ENCODE measurements around the gene MYH15. TPM values are rescaled to one million over a fixed set of nuclear protein-coding genes. Genes with fewer than 3 reads are reported as not detected.
"Not testable (repeated sequence)": the region's sequence is repeated elsewhere in the genome, so short reads cannot be mapped to it uniquely, and the experiment has no call there.

Gene MYH15
- total and polyA plus RNA-seq, 2 of the 4 experiments (the other 2 are of a cell fraction) = 0.10 to 0.36 TPM

- H3K4me1 ChIP-seq (ENCODE audit: control insufficient read depth, insufficient read depth, low read length); H2BK5ac ChIP-seq (ENCODE audit: low read depth, low read length, poor library complexity, severe bottlenecking); H3K4me2 ChIP-seq (ENCODE audit: low read depth, low read length); H3K9me3 ChIP-seq (ENCODE audit: control insufficient read depth, insufficient read depth, low read length); in situ Hi-C loops (cut with MboI; ENCODE audit: low sequenced_read_pairs); H2BK20ac ChIP-seq (ENCODE audit: low read depth, low read length); H3K4me3 ChIP-seq (ENCODE audit: insufficient read depth, low read depth, low read length); H3K14ac ChIP-seq (replicated peaks; ENCODE audit: low read depth, low read length); H3K79me1 ChIP-seq (ENCODE audit: low read depth in 1 of 2, low read length in 2 of 2); H4K8ac ChIP-seq (ENCODE audit: low read depth in 2 of 2, low read length in 2 of 2); CTCF ChIA-PET; POLR2A ChIA-PET (ENCODE audit: unreplicated experiment); H4K91ac ChIP-seq (ENCODE audit: insufficient read depth, low read depth, low read length); H2AK9ac ChIP-seq (replicated peaks; ENCODE audit: low read depth, low read length, poor library complexity); H3K23ac ChIP-seq (ENCODE audit: low read depth, low read length); H3K56ac ChIP-seq (ENCODE audit: extremely low read depth, insufficient read depth, low read length); H3K27me3 ChIP-seq (ENCODE audit: control insufficient read depth, insufficient read depth, low read length); H4K5ac ChIP-seq (ENCODE audit: low read depth, low read length); H3K18ac ChIP-seq (ENCODE audit: low read depth, low read length); H2AK5ac ChIP-seq (ENCODE audit: low read depth, low read length); H2BK15ac ChIP-seq (ENCODE audit: low read depth, low read length); H2BK120ac ChIP-seq (ENCODE audit: low read depth, low read length); intact Hi-C loops (cut with micrococcal nuclease); H3K9ac ChIP-seq (ENCODE audit: low read depth, low read length); H4K20me1 ChIP-seq (ENCODE audit: insufficient read depth, low read length); H3K9me1 ChIP-seq (ENCODE audit: insufficient read depth, low read length); H3K4ac ChIP-seq (ENCODE audit: low read depth, low read length); ATAC-seq (ENCODE audit: low read depth); BruUV-seq (replicated peaks); DNase-seq; H2AFZ ChIP-seq (replicated peaks; ENCODE audit: low read length, poor library complexity); H3K36me3 ChIP-seq (ENCODE audit: control insufficient read depth, insufficient read depth, low read length); dilution Hi-C loops (cut with HindIII; ENCODE audit: low sequenced_read_pairs, unreplicated experiment); H3K27ac ChIP-seq (ENCODE audit: insufficient read depth, low read length): not testable (repeated sequence)
- no CpG with 5 or more reads among the region's 2 CpGs for WGBS, 2 experiments (ENCODE audit: extremely low coverage in 2 of 2, insufficient read length in 1 of 2)
These were observed 131.4 kb downstream of the MYH15 start for GRCh38 chr3:108378952-108379342.

Data from IMR-90 (cell line).